Measurements from ENCODE around the gene LTBP2. TPM values are rescaled to one million over a fixed set of nuclear protein-coding genes. Genes with fewer than 3 reads are reported as not detected.

LTBP2 gene
- total RNA-seq, 1 donor from 2014 or later, result 2.9 TPM

DNA sequence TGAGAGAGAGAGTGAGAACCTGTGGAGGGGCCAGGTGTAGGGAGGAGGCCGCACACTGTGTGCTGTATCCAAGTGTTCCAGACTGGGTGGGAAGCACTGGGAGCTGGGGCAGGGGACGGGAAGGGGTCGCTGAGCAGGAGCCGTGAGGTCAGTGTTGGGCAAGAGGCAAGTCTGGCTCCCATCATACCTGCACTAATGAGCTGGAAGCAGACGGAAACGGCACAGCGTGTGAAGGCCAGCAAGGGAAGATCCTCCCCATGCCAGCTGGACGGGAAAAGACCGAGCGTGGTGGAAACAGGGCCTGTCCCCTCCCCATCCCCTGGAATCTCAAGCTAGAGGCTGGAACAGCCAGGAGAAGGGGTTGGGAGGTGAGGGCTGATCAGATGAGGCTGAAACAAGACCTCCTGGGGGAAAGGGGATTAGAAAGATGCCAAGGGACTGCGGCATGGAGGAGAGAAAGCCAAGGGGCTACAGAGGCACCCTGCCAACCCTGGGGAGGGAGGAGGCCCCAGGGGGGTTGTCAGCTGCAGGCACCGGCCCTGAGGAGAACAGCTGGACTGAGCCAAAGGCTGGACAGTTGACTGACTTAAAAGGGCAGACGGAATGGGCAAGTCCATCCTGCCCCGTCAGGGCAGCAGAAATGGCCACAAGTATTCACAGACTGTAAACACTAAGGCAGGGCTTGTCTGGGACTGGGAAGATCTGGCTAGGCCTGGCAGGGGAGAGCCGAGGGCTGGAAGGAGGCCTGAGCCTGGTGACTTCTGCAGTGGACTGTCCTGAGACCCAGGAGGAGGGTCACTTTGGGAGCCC lies 19.0 kb upstream of the LTBP2 start:
- no peak for DNase-seq (ENCODE audit: low spot score in 2 of 2, unreplicated experiment in 2 of 2)
- TF ChIP-seq, protein P1, sequence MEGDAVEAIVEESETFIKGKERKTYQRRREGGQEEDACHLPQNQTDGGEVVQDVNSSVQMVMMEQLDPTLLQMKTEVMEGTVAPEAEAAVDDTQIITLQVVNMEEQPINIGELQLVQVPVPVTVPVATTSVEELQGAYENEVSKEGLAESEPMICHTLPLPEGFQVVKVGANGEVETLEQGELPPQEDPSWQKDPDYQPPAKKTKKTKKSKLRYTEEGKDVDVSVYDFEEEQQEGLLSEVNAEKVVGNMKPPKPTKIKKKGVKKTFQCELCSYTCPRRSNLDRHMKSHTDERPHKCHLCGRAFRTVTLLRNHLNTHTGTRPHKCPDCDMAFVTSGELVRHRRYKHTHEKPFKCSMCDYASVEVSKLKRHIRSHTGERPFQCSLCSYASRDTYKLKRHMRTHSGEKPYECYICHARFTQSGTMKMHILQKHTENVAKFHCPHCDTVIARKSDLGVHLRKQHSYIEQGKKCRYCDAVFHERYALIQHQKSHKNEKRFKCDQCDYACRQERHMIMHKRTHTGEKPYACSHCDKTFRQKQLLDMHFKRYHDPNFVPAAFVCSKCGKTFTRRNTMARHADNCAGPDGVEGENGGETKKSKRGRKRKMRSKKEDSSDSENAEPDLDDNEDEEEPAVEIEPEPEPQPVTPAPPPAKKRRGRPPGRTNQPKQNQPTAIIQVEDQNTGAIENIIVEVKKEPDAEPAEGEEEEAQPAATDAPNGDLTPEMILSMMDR (IDR thresholded peaks at IDR 0.05; ENCODE audit: unreplicated experiment), result no peak
- no peak overlapping the region for H3K27ac Mint-ChIP-seq

DNA sequence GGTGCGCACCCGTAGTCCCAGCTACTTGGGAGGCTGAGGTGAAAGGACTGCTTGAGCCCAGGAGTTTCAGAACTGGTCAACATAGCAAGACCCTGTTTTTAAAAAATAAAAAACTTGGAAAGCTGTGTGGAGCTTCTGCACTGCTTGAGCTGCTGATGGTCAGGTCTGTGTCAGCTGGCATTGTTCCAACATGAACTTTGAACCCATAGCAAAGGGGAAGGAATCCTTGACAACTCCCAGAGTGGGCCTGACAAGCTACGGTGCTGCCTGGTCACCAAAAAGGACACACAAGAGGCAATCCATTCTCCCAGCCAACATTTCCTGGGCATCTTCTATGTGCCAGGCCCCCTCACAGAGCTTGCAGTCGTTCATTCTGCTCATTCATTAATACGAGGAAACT lies 16.4 kb upstream of the LTBP2 start:
- H3K9me3 Mint-ChIP-seq, result no peaks in the 10 kb centered on the region
- peaks cover 7% of the 10 kb centered on the region for H3K4me1 Mint-ChIP-seq
- no peaks in the 10 kb centered on the region for H3K36me3 Mint-ChIP-seq
- peaks cover 3% of the 10 kb centered on the region for H3K27me3 Mint-ChIP-seq (ENCODE audit: low read depth)
- H3K4me3 Mint-ChIP-seq, result no peak overlapping the region
- DNase-seq (ENCODE audit: low spot score in 2 of 2, unreplicated experiment in 2 of 2), result no peak
- TF ChIP-seq, protein P1 (IDR thresholded peaks at IDR 0.05; ENCODE audit: unreplicated experiment), result no peak
- H3K27ac Mint-ChIP-seq, result no peak overlapping the region

More for the DNA sequence above, 19.0 kb upstream of the LTBP2 start:
- Mint-ChIP-seq H3K27me3 (ENCODE audit: low read depth) (no peaks in the 10 kb centered on the region), H3K4me3 (no peak overlapping the region), H3K4me1 (peaks cover 7% of the 10 kb centered on the region), H3K36me3 (no peaks in the 10 kb centered on the region), H3K9me3 (no peaks in the 10 kb centered on the region)

DNA sequence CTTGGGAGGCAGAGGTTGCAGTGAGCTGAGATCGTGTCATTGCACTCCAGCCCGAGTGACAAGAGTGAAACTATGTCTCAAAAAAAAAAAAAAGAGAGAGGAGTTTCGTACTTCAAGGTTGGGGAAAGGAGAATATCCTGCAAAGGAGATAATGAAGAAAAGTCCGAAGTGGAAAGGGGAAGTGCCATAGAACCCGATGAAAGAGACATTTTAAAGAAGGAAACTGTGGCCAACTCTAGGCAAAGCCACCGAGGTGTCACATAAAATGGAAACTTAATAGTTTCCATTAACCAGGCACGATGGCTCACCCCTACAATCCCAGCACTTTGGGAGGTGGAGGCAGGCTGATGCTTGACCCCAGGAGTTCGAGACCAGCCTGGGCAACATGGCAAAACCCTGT lies 15.0 kb upstream of the LTBP2 start:
- no peaks in the 10 kb centered on the region for H3K36me3 Mint-ChIP-seq
- DNase-seq (ENCODE audit: low spot score in 2 of 2, unreplicated experiment in 2 of 2), result no peak

DNA sequence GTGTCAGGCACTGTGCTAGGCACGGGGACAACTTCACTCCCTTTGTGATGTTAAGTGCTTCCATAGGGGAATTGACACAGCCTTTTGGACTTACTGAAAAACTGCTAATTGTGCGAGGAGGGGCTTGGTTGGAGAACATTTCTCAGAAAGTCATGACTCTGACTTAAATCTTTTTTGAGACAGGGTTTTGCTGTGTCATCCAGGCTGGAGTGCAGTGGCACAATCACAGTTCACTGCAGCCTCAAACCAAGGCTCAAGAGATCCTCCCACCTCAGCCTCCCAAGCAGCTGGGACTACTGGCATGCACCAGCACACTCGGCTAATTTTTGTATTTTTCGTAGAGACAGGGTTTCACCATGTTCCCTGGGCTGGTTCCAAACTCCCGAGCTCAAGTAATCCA lies 10.2 kb upstream of the LTBP2 start:
- no peaks in the 10 kb centered on the region for H3K9me3 Mint-ChIP-seq
- peaks cover 11% of the 10 kb centered on the region for H3K4me1 Mint-ChIP-seq
- peaks cover 3% of the 10 kb centered on the region for H3K27me3 Mint-ChIP-seq (ENCODE audit: low read depth)
- TF ChIP-seq, protein P1 (IDR thresholded peaks at IDR 0.05; ENCODE audit: unreplicated experiment), result no peak
- H3K4me3 Mint-ChIP-seq, result no peak overlapping the region
- no peak for DNase-seq (ENCODE audit: low spot score in 2 of 2, unreplicated experiment in 2 of 2)
- no peaks in the 10 kb centered on the region for H3K36me3 Mint-ChIP-seq
- H3K27ac Mint-ChIP-seq, result no peak overlapping the region

More for the DNA sequence above, 15.0 kb upstream of the LTBP2 start:
- H3K4me1 Mint-ChIP-seq, result peaks cover under 1% of the 10 kb centered on the region
- H3K27me3 Mint-ChIP-seq (ENCODE audit: low read depth), result peaks cover 3% of the 10 kb centered on the region
- TF ChIP-seq, protein P1 (IDR thresholded peaks at IDR 0.05; ENCODE audit: unreplicated experiment), result no peak
- no peak overlapping the region for H3K27ac Mint-ChIP-seq
- H3K9me3 Mint-ChIP-seq, result no peaks in the 10 kb centered on the region
- H3K4me3 Mint-ChIP-seq, result no peak overlapping the region

DNA sequence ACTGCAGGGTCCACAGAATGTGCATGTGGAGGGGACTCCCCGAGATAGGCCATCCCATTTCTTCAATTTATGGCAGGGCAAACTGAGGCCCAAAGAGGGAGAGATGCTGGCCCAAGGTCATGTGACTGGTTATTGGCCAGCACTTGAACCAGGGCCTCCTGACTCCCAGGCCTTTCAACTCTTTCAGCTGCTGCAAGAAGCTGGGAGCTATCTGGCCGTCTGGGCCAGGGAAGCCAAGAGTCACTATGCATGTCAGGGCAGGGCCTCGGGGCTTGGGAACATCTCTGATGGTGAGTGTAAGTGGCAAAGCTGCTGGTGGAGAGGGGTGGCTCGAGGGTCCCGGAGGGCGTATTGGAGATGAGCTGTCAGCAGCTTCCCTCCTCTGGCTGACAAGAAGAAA lies 9.5 kb upstream of the LTBP2 start:
- Mint-ChIP-seq H3K4me1 (peaks cover 11% of the 10 kb centered on the region), H3K4me3 (no peak overlapping the region), H3K27me3 (ENCODE audit: low read depth) (peaks cover 3% of the 10 kb centered on the region), H3K36me3 (no peaks in the 10 kb centered on the region), H3K9me3 (no peaks in the 10 kb centered on the region), H3K27ac (no peak overlapping the region)
- TF ChIP-seq, protein P1 (IDR thresholded peaks at IDR 0.05; ENCODE audit: unreplicated experiment), result no peak
- no peak for DNase-seq (ENCODE audit: low spot score in 2 of 2, unreplicated experiment in 2 of 2)

All from mesothelial cell of epicardium (in vitro differentiated cells).